Mucosa of stomach (tissue), 1 donor: ENCODE data around the gene G3BP2.
"Not testable (repeated sequence)": the region's sequence is repeated elsewhere in the genome, so short reads cannot be mapped to it uniquely, and the experiment has no call there.

Experiments
- H3K27me3 ChIP-seq: one replicate; pipeline ENCODE4 v1.7.0; 2013; ENCODE audit warnings: mild to moderate bottlenecking, low read length; ENCODE audit not compliant: control insufficient read depth, insufficient read depth
- H3K36me3 ChIP-seq: one replicate; pipeline ENCODE4 v1.7.0; 2013; ENCODE audit warnings: low read length; ENCODE audit not compliant: control insufficient read depth, insufficient read depth
- H3K4me1 ChIP-seq: one replicate; pipeline ENCODE4 v1.7.0; 2013; ENCODE audit warnings: mild to moderate bottlenecking, low read length; ENCODE audit not compliant: control insufficient read depth, insufficient read depth
- H3K4me3 ChIP-seq: one replicate; pipeline ENCODE4 v1.7.0; 2013; ENCODE audit warnings: low read length
- H3K9ac ChIP-seq: one replicate; pipeline ENCODE4 v1.7.0; 2013; ENCODE audit warnings: mild to moderate bottlenecking, low read length, moderate library complexity
- H3K9me3 ChIP-seq: one replicate; pipeline ENCODE4 v1.7.0; 2013; ENCODE audit warnings: mild to moderate bottlenecking, low read length, moderate library complexity; ENCODE audit not compliant: control insufficient read depth
- donor health status: Pancreatic carcinoma.

G3BP2 gene

DNA sequence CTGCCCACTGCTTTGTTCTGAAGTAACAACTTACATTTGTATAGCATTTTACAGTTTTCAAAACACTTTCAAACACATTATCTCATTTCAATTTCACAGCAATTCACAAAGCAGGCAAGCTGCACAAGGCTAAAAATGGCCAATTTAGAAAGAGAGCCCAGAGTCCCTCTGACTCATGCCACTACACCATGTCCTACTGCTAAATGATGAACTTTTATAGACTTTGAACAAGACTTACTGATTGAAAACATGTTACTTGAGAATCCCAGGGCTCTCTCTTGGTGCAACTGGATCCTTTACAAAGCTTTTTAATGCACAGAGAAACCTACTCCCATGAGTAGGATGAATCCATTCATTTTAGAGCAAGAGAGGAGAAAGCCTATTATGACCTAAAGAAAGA lies 5.8 kb upstream of the G3BP2 start:
- H3K4me1 ChIP-seq, result peaks cover 5% of the 10 kb centered on the region
- no peaks in the 10 kb centered on the region for H3K27me3 ChIP-seq
- no peak overlapping the region for H3K9ac ChIP-seq
- H3K36me3 ChIP-seq, result no peaks in the 10 kb centered on the region
- no peak overlapping the region for H3K4me3 ChIP-seq
- no peaks in the 10 kb centered on the region for H3K9me3 ChIP-seq

DNA sequence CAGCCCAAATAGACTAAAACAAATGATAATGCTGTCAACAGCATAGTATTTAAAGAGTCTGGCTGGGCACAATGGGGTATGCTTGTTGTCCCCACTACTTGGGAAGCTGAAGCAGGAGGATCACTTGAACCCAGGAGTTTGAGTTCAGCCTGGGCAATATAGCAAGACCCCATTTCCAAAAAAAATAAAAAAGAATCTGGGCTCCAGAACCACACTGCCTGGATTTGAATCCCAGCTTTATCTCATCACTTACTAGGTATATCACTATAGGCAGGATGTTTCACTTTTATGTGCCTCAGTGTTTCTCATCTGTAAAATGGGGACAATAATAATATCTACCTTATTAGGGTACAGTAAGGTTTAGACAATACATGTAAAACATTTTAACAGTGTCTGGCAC lies 5.3 kb upstream of the G3BP2 start:
- peaks cover 8% of the 10 kb centered on the region for H3K4me1 ChIP-seq
- H3K9ac ChIP-seq, result no peak overlapping the region
- no peak overlapping the region for H3K4me3 ChIP-seq
- H3K27me3 ChIP-seq, result no peaks in the 10 kb centered on the region
- no peaks in the 10 kb centered on the region for H3K9me3 ChIP-seq
- H3K36me3 ChIP-seq, result no peaks in the 10 kb centered on the region

DNA sequence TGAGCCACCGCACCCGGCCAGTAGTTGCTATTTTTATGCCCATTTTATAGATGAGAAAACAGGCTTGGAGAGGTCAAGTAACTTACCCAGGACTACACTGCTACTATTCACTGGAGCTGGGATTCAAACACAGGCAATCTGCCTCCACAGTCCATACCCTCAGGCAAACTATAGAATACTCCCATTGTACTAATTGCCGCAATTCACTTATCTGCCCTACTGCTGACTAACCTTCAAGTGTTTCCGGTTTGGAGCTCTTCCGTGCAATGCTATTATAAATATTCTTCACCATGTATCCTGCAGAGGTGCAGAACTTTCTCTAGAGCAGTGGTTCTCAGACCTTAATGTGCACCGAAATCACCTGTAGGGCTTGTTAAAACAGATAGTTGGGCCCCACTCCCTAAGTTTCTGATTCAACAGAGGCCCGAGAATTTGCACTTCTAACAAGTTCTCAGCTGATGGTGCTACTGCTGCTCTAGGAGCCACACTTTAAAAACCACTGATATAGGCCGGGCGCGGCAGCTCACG lies 1.9 kb upstream of the G3BP2 start:
- H3K27me3 ChIP-seq, result no peaks in the 10 kb centered on the region
- no peaks in the 10 kb centered on the region for H3K36me3 ChIP-seq
- H3K4me3 ChIP-seq, result no peak overlapping the region
- peaks cover 16% of the 10 kb centered on the region for H3K4me1 ChIP-seq
- no peaks in the 10 kb centered on the region for H3K9me3 ChIP-seq
- no peak overlapping the region for H3K9ac ChIP-seq

DNA sequence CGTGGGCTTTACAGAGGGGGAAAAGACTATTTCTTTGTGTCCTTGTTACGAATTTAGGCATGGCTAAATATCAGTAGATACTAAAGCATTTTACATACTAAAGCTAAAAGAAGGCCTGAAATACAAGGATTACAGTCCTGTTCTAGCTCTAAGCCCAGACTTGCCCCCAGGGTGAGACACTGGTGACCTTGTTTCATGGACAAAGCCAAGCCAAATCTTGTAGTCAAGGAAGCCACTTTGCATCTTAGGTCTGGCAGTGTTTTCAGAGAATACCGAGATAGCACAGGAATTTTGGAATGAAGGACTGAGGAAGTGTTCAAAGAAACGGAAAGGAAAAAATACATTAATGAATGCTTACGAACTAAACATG lies 733 bp upstream of the G3BP2 start:
- Histone ChIP-seq H3K4me1 (peaks cover 16% of the 10 kb centered on the region), H3K9ac (peak overlapping the region; percentile 96), H3K9me3 (no peaks in the 10 kb centered on the region), H3K4me3 (peak overlapping the region; percentile 53), H3K36me3 (no peaks in the 10 kb centered on the region), H3K27me3 (no peaks in the 10 kb centered on the region)

DNA sequence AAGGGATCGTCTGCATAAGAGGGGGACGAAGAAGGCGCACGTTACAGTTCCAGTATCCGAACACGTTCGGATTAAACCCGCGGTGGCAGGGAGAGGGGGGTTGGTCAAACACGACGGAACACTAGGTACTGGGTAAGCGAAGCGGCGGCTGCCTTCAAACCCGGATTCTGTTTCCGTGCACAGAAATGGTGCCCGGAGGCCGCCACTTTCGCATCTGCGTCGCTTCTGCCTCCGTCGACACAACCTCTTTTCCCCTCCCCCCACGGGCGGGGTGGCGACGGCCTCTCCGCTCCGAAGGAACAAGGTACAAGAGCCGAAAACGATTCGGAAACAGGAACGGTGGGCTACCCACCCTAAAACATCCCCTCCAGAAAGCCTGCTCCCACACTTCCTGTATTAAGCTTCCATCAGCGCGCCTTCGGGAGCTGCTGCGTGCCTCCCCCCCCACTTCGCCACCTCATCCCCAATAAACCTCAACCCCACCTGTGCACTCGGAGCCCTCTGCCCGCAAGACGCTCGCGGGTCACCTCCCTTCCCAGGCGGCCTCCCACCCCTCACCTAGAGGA lies 667 bp downstream of the G3BP2 start:
- Histone ChIP-seq H3K4me1 (peaks cover 16% of the 10 kb centered on the region), H3K9ac (peak overlapping the region; percentile 96), H3K36me3 (no peaks in the 10 kb centered on the region), H3K27me3 (no peaks in the 10 kb centered on the region), H3K9me3 (no peaks in the 10 kb centered on the region), H3K4me3 (peak overlapping the region; percentile 91)

DNA sequence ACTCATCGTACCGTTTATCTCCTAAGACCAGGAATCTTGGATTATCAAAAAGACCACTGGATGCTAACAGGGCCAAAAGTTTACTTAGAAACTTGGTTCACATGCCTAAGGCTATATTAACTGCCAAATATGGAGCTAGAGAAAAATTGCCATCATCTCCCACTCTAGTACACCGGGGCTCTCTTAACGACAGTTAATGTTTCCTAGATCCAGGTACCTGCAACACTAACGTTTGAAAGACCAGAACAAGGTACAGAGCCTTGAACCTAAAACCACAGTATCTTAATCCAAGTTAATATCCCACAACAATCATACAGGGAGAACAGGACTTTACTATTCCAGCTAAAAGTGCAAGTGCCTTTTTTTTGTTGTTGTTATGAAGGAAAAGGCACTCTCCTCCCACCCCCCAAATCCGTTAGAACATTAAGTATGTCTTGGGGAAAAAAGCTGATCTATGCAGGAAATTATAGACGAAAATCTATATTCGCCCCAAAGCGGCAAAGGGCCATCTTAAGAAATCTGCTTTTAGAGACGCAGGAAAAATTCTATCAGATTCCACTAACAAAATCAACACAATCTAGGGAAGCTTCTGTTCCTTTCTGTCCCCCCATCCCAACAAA lies 1.3 kb downstream of the G3BP2 start:
- Histone ChIP-seq H3K4me1 (peaks cover 16% of the 10 kb centered on the region), H3K9ac (peak overlapping the region; percentile 96)

DNA sequence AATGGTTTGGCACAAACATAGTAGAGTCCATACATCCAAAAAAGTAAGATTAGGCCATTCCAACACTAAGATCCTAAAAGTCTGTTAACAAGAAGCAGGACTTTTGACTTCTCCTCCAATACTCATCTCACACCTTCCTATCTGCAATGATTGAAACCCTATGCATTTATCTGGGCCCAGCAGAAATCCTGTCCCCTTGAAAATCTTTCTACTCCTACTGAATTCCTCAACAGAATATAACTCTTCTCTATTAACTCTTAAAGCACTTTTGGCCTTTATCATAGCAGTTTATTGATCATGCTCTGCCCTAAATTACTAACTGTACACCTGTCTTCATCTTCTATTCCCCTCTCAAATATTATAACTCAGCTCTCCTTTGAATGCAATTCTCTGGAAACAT lies 4.6 kb downstream of the G3BP2 start:
- no peak overlapping the region for H3K9ac ChIP-seq
- H3K27me3 ChIP-seq, result no peaks in the 10 kb centered on the region
- no peaks in the 10 kb centered on the region for H3K36me3 ChIP-seq
- no peaks in the 10 kb centered on the region for H3K9me3 ChIP-seq
- H3K4me3 ChIP-seq, result no peak overlapping the region
- peaks cover 8% of the 10 kb centered on the region for H3K4me1 ChIP-seq

More for the DNA sequence above, 1.3 kb downstream of the G3BP2 start:
- Histone ChIP-seq H3K36me3 (no peaks in the 10 kb centered on the region), H3K27me3 (no peaks in the 10 kb centered on the region), H3K4me3 (peak overlapping the region; percentile 91), H3K9me3 (no peaks in the 10 kb centered on the region)

DNA sequence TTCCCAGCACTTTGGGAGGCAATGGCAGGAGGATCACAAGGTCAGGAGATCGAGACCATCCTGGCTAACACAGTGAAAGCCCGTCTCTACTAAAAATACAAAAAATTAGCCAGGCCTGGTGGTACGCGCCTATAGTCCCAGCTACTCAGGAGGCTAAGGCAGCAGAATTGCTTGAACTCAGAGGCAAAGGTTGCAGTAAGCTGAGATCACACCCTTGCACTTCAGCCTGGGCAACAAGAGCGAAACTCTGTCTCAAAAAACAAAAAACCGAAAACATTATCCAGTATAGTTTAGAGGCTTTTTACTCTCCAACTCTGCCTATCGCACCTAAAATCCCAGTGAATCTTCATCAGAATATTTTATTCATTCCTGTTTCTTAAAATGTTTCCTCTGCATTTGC lies 5.6 kb downstream of the G3BP2 start:
- not testable (repeated sequence) for H3K36me3 ChIP-seq, H3K9ac ChIP-seq, H3K4me1 ChIP-seq, H3K27me3 ChIP-seq, H3K4me3 ChIP-seq, H3K9me3 ChIP-seq

DNA sequence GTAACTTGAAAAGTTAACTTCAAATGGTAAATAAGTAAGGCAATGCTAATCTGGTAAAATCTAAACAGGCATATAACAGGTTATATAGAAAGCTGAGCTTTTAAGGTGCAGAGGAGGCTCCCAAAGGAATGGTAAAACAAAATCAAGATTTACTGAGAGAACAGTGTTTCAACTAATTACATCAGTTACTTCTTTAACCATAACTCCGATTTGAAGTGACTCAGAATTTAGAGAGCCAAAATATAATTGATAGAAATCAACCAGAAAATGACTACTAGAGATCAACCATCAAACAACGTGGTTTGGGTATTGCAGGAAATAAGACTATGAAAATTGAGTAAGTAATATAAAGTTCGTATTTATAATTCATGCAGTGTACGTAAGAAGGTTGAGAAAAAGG lies 6.9 kb downstream of the G3BP2 start:
- Histone ChIP-seq H3K36me3 (no peaks in the 10 kb centered on the region), H3K9me3 (no peaks in the 10 kb centered on the region), H3K27me3 (no peaks in the 10 kb centered on the region), H3K4me1 (peaks cover 8% of the 10 kb centered on the region), H3K4me3 (no peak overlapping the region), H3K9ac (no peak overlapping the region)

DNA sequence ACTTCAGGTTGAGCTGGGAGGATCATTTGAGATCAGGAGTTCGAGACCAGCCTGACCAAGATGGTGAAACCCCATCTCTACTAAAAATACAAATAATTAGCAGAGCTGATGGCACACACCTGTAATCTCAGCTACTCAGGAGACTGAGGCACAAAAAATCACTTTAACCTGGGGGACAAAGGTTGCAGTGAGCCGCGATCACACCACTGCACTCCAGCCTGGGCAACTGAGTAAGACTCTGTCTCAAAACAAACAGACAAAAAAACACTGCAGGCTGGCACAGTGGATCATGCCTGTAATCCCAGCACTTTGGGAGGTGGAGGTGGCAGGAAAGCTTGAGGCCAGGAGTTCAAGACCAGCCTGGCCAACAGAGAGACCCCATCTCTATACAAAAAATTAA lies 8.6 kb downstream of the G3BP2 start:
- H3K27me3 ChIP-seq, H3K4me3 ChIP-seq, H3K9me3 ChIP-seq, H3K4me1 ChIP-seq, H3K36me3 ChIP-seq, H3K9ac ChIP-seq: not testable (repeated sequence)

DNA sequence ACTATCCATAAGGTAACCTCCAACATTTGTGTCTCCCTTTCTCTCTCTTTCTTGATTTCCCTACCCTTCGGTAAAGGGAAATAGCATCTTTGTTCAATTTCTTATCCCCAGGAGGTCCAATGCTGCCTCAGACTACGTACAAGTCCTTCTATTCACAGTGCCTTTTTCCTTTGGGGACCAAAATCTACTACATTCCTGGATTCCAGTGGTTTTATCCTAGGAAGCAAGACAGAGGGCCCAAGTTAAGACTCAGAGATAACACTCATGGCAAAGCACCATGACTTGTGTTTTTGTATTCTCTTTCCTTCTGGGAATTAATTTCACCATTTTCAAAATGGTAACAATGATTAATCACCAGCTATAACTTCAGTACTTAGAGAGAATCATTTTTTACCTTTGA lies 10.6 kb downstream of the G3BP2 start:
- Histone ChIP-seq H3K9me3 (no peaks in the 10 kb centered on the region), H3K9ac (no peak overlapping the region), H3K36me3 (no peaks in the 10 kb centered on the region), H3K4me3 (no peak overlapping the region), H3K4me1 (no peaks in the 10 kb centered on the region), H3K27me3 (no peaks in the 10 kb centered on the region)

DNA sequence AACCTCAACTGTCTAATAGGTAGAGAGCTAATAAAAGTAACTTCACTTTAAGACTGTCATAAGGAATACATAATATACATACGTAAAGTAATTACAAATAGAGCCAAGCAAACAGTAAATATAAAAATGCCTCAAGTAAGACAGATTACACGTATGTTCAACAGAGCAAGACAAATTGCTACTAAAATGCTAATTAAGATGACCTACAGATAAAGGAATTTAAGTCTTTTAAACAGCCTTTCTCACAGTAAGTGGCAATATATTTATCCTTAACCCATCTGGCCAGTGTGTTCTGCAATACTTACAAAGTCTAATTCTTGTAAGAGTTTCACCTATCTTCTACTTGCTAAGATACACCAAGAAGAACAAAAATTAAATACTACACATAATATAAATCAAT lies 12.7 kb downstream of the G3BP2 start:
- no peaks in the 10 kb centered on the region for H3K4me1 ChIP-seq
- no peaks in the 10 kb centered on the region for H3K36me3 ChIP-seq

More for the DNA sequence above, 12.7 kb downstream of the G3BP2 start:
- no peak overlapping the region for H3K4me3 ChIP-seq
- no peak overlapping the region for H3K9ac ChIP-seq
- no peaks in the 10 kb centered on the region for H3K9me3 ChIP-seq
- no peaks in the 10 kb centered on the region for H3K27me3 ChIP-seq
